ENCODE data around the gene CD164L2.
"Not testable (repeated sequence)": the region's sequence is repeated elsewhere in the genome, so short reads cannot be mapped to it uniquely, and the experiment has no call there.

The CD164L2 gene

DNA sequence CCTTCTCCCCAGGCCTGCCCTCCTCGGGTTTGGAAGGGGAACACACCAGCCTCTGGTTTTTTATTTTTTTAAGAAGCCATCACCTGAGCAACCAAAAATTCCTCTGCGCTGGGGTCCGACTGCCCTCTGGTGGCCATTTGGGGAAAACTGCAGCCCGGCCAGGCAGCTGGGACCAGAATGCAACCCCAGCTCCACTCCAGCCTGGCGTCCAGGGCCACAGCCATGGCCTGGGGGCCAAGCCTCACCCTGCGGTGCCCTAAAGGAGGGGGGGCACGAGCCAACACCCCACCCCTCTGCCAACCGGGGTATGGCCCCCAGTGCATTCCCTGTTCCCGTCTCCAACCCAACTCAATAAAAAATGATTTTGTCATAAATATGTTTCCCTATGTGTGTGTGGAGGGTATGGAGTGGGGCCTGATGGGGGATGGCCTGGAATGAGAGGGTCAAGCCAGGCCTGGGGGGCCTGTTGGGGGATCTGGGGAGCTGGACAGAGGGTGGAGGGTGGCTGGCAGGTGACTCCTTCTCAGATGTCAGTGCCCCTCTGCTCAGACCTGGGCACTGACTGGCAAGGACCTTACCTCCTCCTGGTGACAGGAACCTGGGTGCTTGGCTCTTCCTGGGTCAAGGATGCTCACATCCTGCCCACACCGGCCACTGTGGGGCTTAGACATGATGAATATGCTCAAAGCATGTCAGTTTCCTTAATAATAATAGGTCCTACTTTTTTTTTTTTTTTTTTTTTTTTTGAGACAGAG lies 12.5 kb upstream of the CD164L2 start:
- Histone ChIP-seq H3K36me3 (ENCODE audit: insufficient read depth, low read length) (no peaks in the 10 kb centered on the region), H3K4me3 (ENCODE audit: low read depth, low read length) (no peak overlapping the region), H3K27me3 (ENCODE audit: insufficient read depth, low read length) (no peaks in the 10 kb centered on the region), H2AFZ (ENCODE audit: low read length, unreplicated experiment) (no peak overlapping the region), H3K27ac (ENCODE audit: low read depth, low read length) (peak overlapping the region; percentile 4; the same call in 1 of the 2 replicates), H3K4me1 (ENCODE audit: control insufficient read depth, insufficient read depth, low read length, unreplicated experiment) (peaks cover 24% of the 10 kb centered on the region), H3K79me2 (ENCODE audit: control insufficient read depth, insufficient read depth, low read length, unreplicated experiment) (peaks cover 12% of the 10 kb centered on the region)

DNA sequence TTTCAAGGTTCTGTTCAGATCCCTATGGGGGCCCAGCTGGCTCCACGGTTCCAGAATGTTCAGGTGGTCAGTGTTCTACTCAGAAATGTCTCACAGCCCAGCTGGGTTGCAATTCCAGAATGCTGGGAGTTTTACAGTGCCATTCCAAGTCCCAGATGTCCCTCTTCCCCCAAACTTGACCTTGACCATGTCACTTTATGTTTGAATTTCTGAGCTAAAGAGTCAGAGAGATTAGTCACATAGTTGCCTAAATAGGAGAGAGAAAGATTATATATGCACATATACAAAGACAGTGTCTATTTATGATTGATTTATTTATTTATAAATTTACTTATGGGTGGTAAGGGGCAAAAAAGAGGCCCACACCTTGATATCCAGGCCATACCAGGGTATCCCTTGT lies 11.8 kb upstream of the CD164L2 start:
- Histone ChIP-seq H3K79me2 (ENCODE audit: control insufficient read depth, insufficient read depth, low read length, unreplicated experiment) (peaks cover 12% of the 10 kb centered on the region), H2AFZ (ENCODE audit: low read length, unreplicated experiment) (no peak overlapping the region), H3K36me3 (ENCODE audit: insufficient read depth, low read length) (no peaks in the 10 kb centered on the region), H3K27me3 (ENCODE audit: insufficient read depth, low read length) (no peaks in the 10 kb centered on the region), H3K4me3 (ENCODE audit: low read depth, low read length) (no peak overlapping the region), H3K4me1 (ENCODE audit: control insufficient read depth, insufficient read depth, low read length, unreplicated experiment) (peaks cover 24% of the 10 kb centered on the region), H3K27ac (ENCODE audit: low read depth, low read length) (peak overlapping the region; percentile 4; the same call in 1 of the 2 replicates)

DNA sequence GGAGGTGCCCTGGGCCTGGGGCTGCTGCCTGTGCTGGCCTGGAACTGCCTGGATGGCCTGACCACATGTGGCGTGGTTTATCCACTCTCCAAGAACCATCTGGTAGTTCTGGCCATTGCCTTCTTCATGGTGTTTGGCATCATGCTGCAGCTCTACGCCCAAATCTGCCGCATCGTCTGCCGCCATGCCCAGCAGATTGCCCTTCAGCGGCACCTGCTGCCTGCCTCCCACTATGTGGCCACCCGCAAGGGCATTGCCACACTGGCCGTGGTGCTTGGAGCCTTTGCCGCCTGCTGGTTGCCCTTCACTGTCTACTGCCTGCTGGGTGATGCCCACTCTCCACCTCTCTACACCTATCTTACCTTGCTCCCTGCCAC lies 11.1 kb upstream of the CD164L2 start:
- Histone ChIP-seq H3K79me2 (ENCODE audit: control insufficient read depth, insufficient read depth, low read length, unreplicated experiment) (peaks cover 12% of the 10 kb centered on the region), H3K36me3 (ENCODE audit: insufficient read depth, low read length) (no peaks in the 10 kb centered on the region), H3K27me3 (ENCODE audit: insufficient read depth, low read length) (no peaks in the 10 kb centered on the region), H3K4me3 (ENCODE audit: low read depth, low read length) (no peak overlapping the region), H3K27ac (ENCODE audit: low read depth, low read length) (no peak overlapping the region), H2AFZ (ENCODE audit: low read length, unreplicated experiment) (no peak overlapping the region), H3K4me1 (ENCODE audit: control insufficient read depth, insufficient read depth, low read length, unreplicated experiment) (peaks cover 24% of the 10 kb centered on the region)

DNA sequence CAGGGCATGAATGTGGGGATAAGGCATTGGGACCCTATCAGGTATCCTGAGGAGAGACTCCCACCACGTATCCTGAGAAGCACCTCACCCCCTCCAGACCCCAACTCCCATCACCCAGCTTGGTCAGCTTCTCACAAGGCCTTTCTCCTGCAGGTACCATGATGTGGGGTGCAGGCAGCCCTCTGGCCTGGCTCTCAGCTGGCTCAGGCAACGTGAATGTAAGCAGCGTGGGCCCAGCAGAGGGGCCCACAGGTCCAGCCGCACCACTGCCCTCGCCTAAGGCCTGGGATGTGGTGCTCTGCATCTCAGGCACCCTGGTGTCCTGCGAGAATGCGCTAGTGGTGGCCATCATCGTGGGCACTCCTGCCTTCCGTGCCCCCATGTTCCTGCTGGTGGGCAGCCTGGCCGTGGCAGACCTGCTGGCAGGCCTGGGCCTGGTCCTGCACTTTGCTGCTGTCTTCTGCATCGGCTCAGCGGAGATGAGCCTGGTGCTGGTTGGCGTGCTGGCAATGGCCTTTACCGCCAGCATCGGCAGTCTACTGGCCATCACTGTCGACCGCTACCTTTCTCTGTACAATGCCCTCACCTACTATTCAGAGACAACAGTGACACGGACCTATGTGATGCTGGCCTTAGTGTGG lies 10.6 kb upstream of the CD164L2 start:
- no peak overlapping the region for H2AFZ ChIP-seq (ENCODE audit: low read length, unreplicated experiment)
- no peaks in the 10 kb centered on the region for H3K36me3 ChIP-seq (ENCODE audit: insufficient read depth, low read length)
- peaks cover 12% of the 10 kb centered on the region for H3K79me2 ChIP-seq (ENCODE audit: control insufficient read depth, insufficient read depth, low read length, unreplicated experiment)
- H3K4me3 ChIP-seq (ENCODE audit: low read depth, low read length): peak overlapping the region; percentile 99
- peaks cover 24% of the 10 kb centered on the region for H3K4me1 ChIP-seq (ENCODE audit: control insufficient read depth, insufficient read depth, low read length, unreplicated experiment)
- no peaks in the 10 kb centered on the region for H3K27me3 ChIP-seq (ENCODE audit: insufficient read depth, low read length)
- H3K27ac ChIP-seq (ENCODE audit: low read depth, low read length): no peak overlapping the region

DNA sequence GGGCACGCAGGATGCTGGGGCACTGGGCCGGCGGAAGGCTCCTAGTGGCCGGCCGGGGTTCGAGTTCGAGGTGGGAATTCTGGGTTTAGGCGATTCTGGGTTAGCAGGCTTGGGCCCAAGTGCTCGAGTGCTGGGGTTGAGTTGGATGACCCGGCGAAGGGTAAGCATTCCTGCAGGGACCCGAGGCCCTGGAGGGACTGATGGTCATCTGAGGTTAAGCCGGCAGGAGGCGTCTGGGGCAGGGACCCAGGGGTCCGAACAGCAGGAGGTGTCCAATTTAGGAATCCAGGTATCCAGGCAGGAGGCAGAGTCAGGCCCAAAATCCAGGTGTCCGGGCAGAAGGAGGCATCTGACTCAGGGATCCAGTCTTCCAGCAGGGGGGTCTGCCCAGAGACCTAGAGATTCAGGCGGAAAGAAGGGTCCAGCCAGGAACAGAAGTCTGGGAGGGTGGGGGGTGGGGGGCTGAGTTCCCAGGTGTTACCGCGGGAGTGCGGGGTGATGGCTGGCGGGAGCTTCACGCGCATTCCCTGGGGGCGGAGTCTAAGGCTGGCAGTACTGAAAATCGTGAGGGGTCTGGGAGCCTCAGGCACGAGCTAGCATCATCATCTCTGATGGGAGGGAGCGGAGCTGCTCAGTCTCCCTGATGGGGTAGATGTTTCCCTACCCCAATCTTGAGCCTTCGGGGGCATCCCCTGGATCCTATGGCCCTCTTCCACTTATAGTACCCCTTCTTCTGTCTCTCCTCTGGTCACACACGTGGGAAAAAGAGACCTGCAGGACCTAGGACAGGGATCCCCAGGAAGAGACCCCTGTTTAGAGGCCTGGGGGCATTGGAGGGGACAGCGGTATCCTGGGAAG lies 9.9 kb upstream of the CD164L2 start:
- peak overlapping the region; percentile 98 for H2AFZ ChIP-seq (ENCODE audit: low read length, unreplicated experiment)
- H3K79me2 ChIP-seq (ENCODE audit: control insufficient read depth, insufficient read depth, low read length, unreplicated experiment): peaks cover 12% of the 10 kb centered on the region
- peak overlapping the region; percentile 62; the same call in 1 of the 2 replicates for H3K27ac ChIP-seq (ENCODE audit: low read depth, low read length)
- peak overlapping the region; percentile 99 for H3K4me3 ChIP-seq (ENCODE audit: low read depth, low read length)
- H3K4me1 ChIP-seq (ENCODE audit: control insufficient read depth, insufficient read depth, low read length, unreplicated experiment): peaks cover 24% of the 10 kb centered on the region
- H3K36me3 ChIP-seq (ENCODE audit: insufficient read depth, low read length): no peaks in the 10 kb centered on the region
- no peaks in the 10 kb centered on the region for H3K27me3 ChIP-seq (ENCODE audit: insufficient read depth, low read length)

DNA sequence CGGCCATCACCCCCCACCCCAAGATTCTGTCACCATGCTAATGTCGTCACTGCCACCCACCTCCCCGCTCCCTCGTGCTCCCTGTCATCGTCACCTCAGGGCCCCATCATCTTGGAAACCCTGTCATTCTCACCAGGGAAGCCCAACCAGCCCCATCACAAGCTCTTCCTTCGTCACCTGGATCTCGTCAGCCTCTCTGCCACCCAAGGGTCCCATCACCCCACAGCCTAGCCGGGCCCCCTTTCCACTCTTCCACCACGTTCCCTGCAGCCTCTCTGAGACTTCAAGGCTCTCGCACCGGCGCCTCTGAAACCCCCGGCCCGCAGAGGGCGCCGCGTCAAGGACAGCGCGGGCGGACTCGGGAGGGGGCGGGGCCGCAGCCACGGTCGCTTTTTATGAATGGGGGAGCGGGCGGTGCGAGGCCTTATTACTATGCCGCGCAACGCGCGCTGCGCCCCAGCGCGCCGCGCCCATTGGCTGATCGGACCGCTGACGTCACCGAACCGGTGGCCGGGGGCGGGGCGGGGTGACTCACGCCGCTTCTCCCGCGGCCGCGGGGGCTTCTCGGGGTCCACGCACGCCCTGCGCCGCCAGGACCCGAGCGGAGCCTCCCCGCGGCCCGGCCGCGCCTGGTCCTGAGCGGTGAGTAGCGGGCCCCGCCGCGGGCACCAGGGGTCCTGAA lies 9.1 kb upstream of the CD164L2 start, which contains the start of gene GPR3:
GPR3 (plus strand) TSS at position 527 of the 682 bp plus-strand sequence. CDS start 1,177 bp downstream, outside the sequence.
- peak within 1 kb of the TSS; percentile 62; the same call in 1 of the 2 replicates for H3K27ac ChIP-seq (ENCODE audit: low read depth, low read length)

DNA sequence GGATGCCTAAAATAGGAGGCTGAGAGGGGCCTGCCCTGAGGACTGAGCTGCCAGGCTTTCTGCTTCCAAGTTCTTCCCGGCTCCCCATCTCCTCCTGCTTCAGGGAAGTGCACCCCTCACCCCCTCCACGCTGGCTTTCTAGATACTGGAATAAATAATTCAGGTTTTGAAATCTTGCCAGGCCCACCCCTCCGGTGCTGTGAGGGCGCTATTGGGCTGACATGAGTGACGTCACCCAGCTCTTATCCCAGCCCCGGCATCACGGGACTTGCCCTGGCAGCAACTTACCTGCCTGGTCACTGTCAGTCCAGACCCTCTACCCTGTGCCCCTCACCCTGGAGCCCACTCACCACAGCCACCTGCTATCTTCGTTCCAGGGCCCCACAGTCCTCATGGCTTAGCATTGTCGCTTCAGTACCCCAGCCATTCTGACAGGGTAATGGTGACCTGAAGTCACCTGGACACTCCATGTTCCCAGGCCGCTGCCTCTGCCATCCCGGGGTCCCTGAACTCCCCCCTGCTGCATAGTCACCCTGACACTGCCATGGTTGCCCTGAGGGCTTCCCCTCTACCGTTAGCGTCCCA lies 8.5 kb upstream of the CD164L2 start:
- H3K27me3 ChIP-seq (ENCODE audit: insufficient read depth, low read length): no peaks in the 10 kb centered on the region
- H3K4me3 ChIP-seq (ENCODE audit: low read depth, low read length): peak overlapping the region; percentile 99
- peaks cover 12% of the 10 kb centered on the region for H3K79me2 ChIP-seq (ENCODE audit: control insufficient read depth, insufficient read depth, low read length, unreplicated experiment)
- no peak overlapping the region for H2AFZ ChIP-seq (ENCODE audit: low read length, unreplicated experiment)
- no peak overlapping the region for H3K27ac ChIP-seq (ENCODE audit: low read depth, low read length)
- H3K4me1 ChIP-seq (ENCODE audit: control insufficient read depth, insufficient read depth, low read length, unreplicated experiment): peaks cover 24% of the 10 kb centered on the region
- no peaks in the 10 kb centered on the region for H3K36me3 ChIP-seq (ENCODE audit: insufficient read depth, low read length)

More for the DNA sequence above, 9.1 kb upstream of the CD164L2 start, which contains the start of gene GPR3:
- peaks cover 24% of the 10 kb centered on the region for H3K4me1 ChIP-seq (ENCODE audit: control insufficient read depth, insufficient read depth, low read length, unreplicated experiment)
- peak within 1 kb of the TSS; percentile 98 for H2AFZ ChIP-seq (ENCODE audit: low read length, unreplicated experiment)
- no peaks in the 10 kb centered on the region for H3K36me3 ChIP-seq (ENCODE audit: insufficient read depth, low read length)
- H3K27me3 ChIP-seq (ENCODE audit: insufficient read depth, low read length): no peaks in the 10 kb centered on the region
- H3K4me3 ChIP-seq (ENCODE audit: low read depth, low read length): peak within 1 kb of the TSS; percentile 99
- H3K79me2 ChIP-seq (ENCODE audit: control insufficient read depth, insufficient read depth, low read length, unreplicated experiment): peaks cover 12% of the 10 kb centered on the region

DNA sequence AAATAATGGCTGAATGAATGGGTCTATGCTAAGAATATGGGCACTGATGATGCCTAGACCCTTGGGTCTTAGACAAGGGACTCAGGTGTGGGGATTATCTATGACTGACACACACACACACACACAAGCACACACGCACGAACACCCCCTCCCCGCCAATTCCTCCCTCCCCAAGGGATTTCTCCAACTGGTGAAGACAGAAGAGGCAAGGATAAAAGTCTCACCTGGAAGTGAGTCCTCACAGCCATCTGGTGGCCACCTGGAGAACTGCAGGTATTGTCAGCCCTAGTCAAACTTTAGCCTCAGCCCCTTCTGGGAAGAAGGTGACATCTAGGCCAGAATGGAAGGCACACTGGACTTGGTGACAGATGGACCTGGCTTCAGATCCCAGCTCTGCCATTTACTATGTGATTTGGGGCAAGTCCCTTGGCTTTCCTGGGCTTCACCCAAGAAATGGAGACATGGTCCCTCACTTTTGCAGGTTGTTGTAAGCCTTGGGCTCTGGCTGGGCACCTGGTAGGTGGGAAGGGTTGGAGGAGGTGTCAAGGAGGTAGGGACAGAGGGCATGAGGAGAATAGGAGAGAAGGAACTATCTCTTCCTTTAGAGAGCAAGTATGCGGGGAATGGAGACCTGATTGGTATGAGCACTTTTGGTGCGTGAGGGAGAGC lies 5.3 kb upstream of the CD164L2 start:
- Histone ChIP-seq H3K79me2 (ENCODE audit: control insufficient read depth, insufficient read depth, low read length, unreplicated experiment) (peaks cover 9% of the 10 kb centered on the region), H3K4me3 (ENCODE audit: low read depth, low read length) (no peak overlapping the region), H2AFZ (ENCODE audit: low read length, unreplicated experiment) (no peak overlapping the region), H3K4me1 (ENCODE audit: control insufficient read depth, insufficient read depth, low read length, unreplicated experiment) (peaks cover 15% of the 10 kb centered on the region), H3K27ac (ENCODE audit: low read depth, low read length) (no peak overlapping the region), H3K27me3 (ENCODE audit: insufficient read depth, low read length) (no peaks in the 10 kb centered on the region), H3K36me3 (ENCODE audit: insufficient read depth, low read length) (no peaks in the 10 kb centered on the region)

DNA sequence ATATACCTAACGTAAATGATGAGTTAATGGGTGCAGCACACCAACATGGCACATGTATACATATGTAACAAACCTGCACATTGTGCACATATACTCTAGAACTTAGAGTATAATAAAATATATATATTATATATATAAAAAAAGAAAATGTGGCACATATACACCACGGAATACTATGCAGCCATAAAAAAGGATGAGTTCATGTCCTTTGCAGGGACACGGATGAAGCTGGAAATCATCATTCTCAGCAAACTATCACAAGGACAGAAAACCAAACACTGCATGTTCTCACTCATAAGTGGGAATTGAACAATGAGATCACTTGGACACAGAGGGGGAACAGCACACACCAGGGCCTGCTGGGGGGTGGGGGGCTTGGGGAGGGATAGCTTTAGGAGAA lies 1.7 kb upstream of the CD164L2 start:
- H3K27me3 ChIP-seq (ENCODE audit: insufficient read depth, low read length); H3K4me3 ChIP-seq (ENCODE audit: low read depth, low read length); H3K79me2 ChIP-seq (ENCODE audit: control insufficient read depth, insufficient read depth, low read length, unreplicated experiment); H3K36me3 ChIP-seq (ENCODE audit: insufficient read depth, low read length); H3K27ac ChIP-seq (ENCODE audit: low read depth, low read length); H2AFZ ChIP-seq (ENCODE audit: low read length, unreplicated experiment); H3K4me1 ChIP-seq (ENCODE audit: control insufficient read depth, insufficient read depth, low read length, unreplicated experiment): not testable (repeated sequence)

Data from ACC112 (cell line).